ENCODE results near the gene TRIM28.
"Not testable (repeated sequence)": the region's sequence is repeated elsewhere in the genome, so short reads cannot be mapped to it uniquely, and the experiment has no call there.

TRIM28 gene

DNA sequence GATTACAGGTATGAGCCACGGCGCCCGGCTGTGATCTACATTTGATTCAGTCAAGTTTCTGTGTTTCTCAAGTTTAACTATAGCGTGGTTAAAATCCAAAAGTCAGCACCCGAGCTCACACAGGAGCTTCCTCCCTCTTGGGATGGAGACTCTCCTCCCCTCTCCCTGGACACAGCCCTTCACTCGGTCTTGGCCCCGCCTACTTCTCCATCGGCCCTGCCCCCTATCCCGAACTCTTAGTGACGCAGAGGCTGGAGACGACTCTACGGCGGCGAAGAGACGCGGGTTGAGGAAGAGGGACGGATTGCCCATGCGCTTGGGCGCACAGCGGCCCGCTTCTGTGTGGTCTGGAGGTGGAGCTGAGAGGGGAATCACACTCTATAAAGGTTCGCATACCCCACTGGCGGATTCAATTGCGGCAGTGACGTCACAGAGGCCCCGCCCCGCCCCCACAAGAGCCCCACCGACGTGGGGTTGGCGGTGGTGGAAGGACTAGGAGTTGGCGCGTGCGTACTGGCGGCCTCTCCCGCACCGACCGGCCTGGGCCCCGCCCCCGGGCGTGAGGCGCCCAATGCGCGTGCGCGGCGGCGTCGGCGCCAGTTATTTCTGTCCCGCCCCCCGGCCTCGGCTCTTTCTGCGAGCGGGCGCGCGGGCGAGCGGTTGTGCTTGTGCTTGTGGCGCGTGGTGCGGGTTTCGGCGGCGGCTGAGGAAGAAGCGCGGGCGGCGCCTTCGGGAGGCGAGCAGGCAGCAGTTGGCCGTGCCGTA lies at the start of gene TRIM28:
TRIM28 (plus strand) TSS at position 239 of the 765 bp plus-strand sequence. CDS start 694 bp downstream, outside the sequence.
- DNase-seq (ENCODE audit: low read depth) = peak; percentile 100

DNA sequence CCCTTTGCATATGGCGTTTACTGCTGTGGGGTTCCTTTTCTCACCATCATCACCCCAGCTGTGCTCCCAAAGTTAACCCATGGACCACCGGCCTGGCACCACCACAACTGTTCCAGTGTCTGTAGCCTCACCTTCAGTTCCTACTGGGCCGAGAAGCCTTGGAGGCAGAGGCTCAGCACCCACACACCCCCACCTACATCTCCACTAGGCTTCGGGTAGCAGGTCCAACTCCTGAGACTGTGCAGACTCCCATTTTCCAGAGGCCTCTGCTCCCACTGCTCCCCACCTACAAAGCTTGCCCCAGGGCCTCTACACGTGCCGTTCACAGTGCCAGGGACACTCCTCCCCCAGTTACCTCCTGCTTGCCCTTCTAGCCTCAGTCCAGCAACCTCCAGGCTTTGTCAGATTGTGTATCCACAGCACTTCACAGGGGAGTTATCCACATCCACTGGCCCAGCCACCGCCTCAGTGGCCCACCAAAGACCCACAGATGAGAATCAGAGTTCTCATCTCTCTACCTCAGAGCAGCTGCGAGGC lies 46.2 kb upstream of the TRIM28 start:
- no peak for DNase-seq (ENCODE audit: low read depth)

DNA sequence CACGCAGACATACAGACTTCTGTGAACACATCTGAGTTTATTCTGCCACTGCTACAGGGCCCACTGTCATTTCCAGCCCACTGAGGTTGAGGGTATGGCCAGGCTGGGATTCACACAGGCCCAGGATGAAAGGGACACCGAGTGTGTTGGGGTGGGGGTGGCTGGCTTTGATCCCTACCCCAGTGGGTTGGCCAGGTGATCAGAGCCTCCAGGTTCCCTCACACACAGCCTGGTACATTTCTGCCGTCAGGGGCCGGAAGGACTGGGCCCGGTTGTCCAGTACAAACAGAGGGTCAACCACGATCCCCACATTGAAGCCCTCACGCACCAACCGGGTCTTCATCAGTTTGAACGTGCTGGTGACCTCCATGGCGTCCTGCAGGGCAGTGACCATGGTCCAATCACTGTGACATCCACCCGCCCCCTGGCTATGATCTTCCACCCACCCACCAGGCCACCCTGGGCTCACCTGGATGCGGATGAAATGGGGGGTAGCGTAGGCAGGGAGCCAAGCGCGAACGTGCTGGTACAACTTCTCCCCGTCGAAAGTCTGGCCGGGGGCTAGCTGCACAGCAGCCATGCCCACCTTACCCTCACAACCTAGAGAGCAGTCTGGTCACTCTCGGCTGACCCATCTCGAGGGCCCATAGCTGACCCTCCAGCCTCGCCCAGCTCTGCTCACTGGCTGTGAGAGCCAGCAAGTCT lies 45.4 kb upstream of the TRIM28 start:
- no peak for DNase-seq (ENCODE audit: low read depth)

DNA sequence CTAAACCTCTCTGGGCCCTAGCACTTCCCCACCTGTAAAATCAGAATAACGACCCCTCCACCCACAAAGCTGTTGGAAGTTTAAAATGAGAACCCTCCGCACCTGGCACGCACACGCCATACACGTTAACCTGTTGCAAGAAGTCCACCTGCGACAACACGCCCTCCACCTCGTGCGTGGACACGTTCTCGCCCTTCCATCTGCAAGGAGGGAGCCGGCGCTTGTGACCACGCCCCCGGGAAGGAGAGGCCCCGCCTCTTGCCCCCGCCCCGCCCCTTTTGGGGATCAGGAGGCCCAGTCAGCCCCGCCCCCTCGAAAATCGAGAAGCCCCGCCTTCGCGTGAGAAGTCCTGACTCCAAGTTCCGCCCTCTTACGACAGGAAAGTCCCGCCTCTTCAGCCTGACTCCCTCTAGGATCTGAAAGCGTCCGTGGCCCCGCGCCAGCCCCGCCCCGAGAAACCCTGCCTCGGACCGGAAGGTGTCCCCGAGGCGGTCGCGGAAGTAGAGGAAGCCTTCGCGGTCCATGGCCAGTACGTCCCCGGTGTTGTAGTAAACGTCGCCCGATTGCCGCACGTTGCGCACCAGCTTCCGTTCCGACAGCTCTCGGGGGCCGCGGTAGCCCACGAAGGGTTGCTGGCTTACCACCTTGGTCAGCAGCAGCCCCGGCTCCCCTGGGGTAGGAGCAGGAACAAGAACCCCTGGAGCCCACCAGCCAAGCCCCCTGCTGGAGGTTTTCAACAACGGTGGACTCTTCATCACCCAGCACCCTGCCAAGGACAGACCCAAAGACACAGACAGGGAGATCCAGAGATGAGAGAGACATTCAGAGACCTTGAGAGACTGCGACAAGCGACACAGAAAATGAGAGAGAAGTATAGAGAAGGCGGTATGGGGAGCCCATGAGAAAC lies 44.6 kb upstream of the TRIM28 start:
- peak; percentile 99 for DNase-seq (ENCODE audit: low read depth)

DNA sequence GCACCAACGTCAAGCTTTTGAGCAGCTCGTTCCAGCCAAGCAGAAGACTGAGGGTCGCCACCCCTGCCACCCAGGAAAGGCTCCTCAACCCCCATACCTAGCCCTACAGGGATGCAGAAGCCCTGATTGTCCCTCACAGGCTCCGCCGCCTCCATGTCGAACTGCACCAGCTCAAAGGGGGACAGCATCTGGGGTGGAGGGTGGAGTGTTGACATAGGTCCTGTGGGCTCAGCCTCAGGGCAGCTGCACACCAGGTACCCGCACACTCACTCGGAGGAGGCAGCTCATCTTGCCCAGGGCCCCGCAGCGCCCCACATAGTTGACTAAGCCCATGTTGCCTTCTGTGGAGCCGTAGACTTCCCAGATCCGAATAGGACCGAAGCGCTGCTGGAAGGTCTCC lies 43.6 kb upstream of the TRIM28 start:
- no peak for DNase-seq (ENCODE audit: low read depth)

DNA sequence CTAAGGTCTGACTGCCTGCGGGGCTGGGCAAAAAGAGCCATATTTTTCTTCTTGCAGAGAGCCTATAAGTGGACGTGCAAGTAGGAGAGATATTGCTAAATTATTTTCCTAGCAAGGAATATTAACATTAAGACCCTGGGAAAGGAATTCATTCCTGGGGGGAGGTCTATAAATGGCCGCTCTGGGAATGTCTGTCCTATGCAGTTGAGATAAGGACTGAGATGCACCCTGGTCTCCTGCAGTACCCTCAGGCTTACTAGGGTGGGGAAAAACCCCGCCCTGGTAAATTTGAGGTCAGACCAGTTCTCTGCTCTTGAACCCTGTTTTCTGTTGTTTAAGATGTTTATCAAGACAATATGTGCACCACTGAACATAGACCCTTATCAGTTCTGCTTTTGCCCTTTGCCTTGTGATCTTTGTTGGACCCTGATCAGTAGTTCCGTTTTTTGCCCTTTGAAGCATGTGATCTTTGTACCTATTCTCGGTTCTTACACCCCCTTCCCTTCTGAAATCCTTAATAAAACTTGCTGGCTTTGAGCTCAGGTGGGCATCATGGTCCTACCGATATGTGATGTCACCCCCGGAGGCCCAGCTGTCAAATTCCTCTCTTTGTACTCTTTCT lies 36.2 kb upstream of the TRIM28 start:
- DNase-seq (ENCODE audit: low read depth) = not testable (repeated sequence)

DNA sequence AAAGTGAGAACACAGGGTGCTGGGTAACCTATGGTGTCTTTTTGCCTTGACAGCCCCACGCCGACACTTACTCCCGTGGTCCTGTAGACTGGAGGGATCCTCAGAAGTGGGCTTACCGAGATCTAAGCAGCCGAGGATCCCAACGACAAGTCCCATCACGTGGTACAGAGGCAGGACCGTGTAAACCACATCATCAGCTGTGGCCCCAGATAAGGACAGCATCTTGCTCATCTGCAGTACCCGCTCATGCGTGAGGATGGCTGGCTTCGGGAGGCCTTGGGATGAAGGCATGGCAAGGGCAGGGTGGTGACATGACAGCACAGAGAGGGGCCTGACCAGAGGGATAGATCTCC lies 34.2 kb upstream of the TRIM28 start:
- no peak for DNase-seq (ENCODE audit: low read depth)

DNA sequence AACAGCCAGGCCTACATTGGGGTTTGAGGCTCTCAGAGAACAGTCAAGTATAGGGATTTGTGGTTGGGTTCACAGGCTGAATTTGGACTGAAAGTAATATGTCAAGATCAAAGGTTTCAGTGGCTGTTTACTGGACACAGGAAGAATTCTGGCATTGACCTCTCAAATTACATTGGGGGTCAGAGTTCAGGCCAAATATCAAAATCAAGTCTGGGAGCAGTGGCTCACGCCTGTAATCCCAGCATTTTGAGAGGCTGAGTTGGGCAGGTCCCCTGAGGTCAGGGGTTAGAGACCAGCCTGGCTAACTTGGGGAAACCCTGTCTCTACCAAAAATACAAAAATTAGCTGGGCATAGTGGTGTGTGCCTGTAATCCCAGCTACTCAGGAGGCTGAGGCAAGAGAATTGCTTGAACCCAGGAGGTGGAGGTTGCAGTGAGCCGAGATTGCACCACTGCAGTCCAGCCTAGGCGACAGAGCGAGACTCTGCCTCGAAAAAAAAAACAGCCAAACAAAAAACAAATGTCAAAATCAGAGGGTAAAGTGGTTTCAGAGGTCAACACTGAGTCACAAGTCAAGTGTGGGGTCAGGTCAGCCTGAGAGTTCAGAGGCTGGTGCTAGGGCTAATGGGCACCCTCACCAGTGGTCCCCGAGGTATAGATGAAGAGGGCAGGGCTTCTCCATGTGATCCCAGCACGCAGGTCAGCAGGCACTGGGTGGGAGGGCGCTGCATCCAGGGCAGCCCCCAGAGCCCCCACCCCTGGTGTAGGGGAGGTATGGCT lies 33.6 kb upstream of the TRIM28 start:
- DNase-seq (ENCODE audit: low read depth) = no peak

DNA sequence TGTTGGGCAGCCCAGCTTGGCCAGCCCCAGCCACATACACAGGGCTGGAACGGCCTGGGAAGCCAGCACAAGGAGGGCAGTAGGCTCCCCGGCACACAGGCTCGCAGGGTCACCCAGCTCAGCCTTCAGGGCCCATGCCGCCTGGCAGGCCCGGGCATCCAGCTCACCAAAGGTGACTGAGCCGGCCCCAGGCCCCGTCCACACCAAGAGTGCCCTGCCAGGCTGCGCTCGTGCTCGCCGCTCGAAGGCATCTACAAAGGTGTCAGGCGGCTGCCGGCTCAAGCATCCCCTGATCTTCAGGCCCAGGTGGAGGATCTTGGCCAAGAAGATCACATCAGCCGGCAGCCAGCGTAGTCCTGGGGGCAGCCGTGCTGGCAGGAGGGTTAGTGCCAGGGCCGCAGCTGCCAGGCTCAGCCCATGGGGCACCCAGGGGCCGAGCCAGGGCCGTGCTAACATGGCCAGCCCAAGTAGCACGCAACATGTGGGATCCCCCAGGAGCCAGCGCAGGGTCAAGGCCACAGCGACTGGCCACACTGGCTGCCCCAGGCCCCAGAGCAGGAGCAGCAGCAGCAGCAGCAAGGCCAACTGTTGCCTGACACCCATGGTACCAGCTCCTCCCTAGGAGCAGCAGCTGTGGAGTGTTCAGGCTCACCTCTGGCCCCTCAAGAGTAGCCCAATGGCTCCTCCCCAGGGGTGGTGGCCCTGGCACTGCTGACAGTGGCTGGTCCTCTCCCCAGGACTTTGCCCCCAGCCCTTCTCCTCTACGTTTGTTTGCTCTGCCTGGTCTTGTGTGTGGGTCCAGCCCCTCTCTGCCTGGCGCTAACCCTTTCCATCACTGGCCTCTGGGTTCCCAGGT lies 32.3 kb upstream of the TRIM28 start, which contains the start of gene SLC27A5:
SLC27A5 (minus strand) TSS at position 640 of the 856 bp plus-strand sequence; CDS start at position 603, 37 bp downstream.
- DNase-seq (ENCODE audit: low read depth) = no peak

DNA sequence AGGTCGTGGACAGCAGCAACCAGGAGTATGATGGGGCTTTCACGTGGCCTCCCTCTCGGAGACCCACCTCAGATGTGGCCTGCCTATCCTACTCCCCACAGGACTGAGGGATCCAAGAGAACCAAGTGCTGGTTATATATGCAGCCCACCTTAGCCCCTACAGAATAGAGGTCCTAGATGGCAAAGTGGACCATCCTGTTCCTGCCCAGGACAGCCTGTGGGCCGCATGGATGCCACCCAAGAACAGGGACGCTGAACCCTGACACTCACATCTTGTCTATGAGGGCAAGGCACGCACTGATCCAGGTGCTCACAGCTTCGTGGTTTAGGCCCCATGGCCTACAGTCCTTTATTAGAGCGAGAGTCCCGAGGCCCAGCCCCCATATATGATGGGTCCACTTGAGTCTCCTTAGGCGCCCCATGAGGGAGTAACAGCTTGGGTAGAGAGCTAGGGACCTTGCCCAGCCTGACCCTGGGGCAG lies 30.6 kb upstream of the TRIM28 start:
- DNase-seq (ENCODE audit: low read depth) = no peak

DNA sequence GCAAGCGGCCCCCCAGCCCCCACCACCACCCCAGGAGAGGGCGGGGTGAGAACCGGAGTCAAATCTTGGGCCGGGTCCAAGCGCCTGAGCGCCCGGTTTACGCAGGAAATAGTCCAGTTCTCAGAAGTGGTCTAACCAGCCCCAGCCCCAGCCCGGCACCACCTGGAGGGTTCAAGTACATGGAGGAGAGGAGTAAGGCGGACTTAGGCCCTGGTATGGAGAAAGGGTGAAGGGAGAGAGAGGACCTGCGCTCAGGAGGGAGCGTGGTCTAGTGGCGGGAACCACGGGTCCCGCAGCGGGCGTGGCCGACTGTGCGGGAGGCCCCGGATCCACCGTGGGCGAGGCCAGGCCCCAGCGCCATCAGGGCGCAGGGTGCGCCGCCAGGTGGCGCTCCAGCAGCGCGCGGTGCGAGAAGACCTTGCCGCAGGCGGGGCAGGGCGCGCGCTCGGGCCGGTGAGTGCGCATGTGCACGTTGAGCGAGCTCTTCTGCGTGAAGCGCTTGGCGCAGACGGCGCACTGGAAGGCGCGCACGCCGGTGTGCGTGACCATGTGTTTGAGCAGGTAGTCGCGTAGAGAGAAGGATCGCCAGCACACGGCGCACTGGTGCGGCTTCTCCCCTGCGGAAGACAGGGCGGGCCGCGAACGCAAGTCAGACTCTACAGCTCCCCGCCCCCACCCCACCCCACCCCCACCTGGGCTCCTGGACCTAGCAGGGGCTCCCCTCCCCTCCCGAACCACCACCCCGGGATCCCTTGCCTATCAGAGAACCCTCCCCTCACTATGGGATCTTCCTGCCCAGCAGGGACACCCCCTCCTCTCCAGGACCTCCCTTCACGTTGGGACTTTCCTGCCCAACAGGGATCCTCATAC lies 29.9 kb upstream of the TRIM28 start:
- DNase-seq (ENCODE audit: low read depth) = peak; percentile 93

DNA sequence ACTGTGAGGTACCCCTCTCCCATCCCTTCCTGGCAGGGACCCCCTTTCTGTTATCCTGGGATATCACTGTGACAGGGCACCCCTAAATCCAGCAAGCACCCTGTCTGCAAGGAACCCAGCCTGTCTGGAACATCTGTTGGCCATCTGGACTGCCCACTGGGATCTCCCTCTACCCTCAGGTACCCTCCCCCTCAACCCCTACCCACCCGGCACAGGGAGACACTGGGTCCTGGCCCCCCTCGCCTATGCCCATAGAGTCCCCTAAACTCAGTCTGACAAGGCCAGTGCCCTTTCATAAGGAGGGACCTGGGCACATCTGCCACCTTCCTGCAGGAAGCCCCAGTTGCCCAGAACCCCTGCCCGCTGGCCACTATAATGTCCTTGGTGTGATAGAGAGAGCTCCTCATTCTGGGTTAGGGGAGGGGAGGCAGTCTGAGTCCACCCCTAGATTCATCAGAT lies 29.3 kb upstream of the TRIM28 start:
- no peak for DNase-seq (ENCODE audit: low read depth)

DNA sequence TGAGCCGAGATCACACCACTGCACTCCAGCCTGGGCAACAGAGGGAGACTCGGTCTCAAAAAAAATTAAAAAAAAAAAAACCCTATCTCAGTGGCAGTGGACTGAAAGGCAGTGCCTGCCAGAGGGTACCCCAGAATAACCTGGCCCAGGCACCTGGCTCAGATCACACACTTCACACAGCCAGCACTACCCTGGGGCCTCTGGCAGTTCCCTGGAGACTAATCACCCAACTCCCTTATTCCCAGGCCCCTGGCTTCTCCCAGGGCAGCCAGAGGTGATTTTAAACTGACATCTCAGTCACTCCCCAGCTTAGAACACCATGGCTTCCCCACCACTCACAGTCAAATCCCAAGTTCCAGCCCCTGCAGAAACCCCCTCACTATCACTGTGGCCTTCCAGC lies 28.6 kb upstream of the TRIM28 start:
- DNase-seq (ENCODE audit: low read depth) = no peak

DNA sequence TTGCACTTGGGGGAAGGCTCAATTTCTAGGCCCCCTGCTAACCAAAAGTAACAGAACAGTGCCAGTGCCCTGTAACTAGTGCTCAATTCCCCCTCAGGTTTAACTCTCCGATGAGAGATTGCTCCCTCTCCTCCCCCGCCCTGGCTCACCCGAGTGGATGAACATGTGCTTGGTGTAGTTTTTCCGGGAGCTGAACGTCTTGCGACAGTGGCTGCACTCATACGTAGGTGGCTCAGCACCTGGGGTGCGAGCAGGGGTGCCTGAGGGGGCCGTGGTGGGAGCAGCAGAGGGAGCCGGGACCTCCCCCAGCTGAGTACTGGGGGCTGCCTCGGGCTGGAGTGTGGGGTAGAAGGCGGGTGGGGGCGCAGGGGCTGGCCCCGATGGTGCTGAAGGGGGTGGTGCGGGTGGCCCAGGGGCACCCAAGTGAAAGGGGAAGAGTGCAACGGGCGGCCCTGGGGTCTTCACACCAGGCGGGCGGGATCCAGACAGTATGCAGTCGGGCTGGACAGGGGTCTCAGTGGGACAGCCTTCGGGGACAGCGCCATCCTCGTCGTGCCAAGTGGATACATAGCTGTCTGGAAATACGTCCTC lies 27.5 kb upstream of the TRIM28 start:
- no peak for DNase-seq (ENCODE audit: low read depth)

DNA sequence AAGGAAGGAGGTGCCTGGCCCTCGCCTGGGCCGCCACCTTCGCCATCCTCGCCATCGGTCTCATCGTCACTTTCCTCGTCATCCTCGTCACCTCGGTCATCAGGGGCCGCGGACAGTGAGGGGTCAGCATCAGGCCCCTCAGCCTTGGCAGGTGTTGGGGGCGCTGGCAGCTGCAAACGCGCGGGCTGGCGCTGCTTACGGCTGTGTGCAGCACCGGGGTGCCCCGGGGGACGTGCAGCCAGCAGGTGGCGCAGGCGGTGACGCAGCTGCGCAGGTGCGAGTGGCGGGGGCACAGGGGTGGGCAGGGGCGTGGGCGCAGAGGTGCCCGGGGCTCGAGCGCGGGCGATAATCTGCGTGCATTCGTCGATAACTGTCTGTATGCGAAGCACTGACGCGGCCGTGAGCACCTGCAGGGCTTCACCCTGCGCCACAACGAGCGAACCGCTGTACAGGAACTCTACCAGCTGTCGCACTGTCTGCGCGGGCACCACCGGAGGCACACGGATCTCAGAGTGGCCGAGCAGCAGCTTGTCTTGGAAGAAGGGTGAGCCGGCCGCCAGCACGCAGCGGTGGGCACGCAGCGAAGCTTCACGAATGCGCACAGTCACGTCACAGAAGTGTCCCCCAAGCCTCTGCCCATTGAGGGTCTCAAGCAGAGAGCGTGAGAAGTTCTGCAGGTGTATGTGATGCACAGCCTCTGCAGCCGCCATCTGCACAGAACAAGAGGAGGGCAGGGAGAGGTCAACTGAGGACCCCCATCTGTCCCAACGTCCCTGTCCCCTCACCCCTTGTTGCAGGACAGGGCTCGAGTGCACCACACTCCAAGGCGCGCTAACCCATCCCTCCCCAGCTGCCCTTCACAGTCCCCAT lies 26.7 kb upstream of the TRIM28 start:
- DNase-seq (ENCODE audit: low read depth) = no peak

DNA sequence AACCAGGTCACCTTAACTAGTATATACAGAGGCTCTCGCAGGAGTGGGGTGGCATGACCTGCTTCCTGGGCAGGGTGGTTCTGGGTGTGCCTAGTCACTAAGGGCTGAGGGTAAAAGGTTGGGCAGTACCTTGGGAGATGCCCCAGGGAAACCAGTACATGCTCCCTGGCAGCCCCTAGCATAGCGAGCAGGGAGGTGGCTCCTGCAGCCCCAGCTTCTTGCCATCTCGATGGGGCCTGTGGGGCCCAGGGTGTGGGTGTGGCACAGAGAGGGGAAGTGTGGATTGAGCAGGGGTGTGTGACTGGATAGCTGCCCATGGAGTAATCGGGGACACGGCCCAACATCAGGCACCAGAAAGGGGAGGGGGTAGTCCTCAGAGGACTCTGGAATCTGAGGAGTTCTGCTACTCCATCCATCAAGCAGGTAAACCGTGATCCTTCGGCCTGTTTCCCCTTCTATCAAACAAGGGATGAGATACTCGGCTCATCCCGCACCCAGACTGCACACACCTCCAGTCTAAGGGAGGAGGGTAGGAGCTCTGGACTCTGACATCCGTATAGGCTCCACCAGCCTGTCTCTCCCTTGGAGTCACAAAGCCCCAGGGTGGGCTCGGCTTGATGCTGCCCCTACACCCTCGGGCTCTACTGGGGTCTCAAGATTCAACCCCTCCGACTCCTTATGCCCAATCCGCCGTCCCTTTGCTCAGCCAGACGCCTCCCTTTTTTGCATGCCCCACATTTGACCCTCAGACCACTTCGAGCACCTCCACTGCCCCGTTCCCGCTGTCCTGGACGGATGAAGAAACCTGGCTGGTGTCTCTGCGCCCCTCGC lies 25.4 kb upstream of the TRIM28 start:
- no peak for DNase-seq (ENCODE audit: low read depth)

DNA sequence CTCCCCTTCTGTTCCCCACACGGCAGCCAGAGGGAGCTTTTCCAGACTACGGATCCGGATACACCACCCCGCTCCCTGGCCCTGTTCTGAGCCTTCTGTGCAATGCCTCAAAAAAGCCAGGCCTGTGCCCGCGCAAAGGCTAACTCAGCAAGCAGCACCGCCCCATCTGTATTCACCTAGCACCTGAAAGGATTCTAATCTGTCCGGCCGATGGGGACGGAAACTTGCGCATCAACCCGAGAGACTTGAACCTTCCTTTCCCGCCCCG lies 24.8 kb upstream of the TRIM28 start:
- DNase-seq (ENCODE audit: low read depth) = peak; percentile 42

Data from activated T-cell treated with anti-CD3 and anti-CD28 coated beads for 24 hours (primary cell).